ENCODE measurements around the gene TRIM63. TPM values are rescaled to one million over a fixed set of nuclear protein-coding genes. Genes with fewer than 3 reads are reported as not detected.

The TRIM63 gene
- total RNA-seq, 1 experiment from 2014 or later: not detected

DNA sequence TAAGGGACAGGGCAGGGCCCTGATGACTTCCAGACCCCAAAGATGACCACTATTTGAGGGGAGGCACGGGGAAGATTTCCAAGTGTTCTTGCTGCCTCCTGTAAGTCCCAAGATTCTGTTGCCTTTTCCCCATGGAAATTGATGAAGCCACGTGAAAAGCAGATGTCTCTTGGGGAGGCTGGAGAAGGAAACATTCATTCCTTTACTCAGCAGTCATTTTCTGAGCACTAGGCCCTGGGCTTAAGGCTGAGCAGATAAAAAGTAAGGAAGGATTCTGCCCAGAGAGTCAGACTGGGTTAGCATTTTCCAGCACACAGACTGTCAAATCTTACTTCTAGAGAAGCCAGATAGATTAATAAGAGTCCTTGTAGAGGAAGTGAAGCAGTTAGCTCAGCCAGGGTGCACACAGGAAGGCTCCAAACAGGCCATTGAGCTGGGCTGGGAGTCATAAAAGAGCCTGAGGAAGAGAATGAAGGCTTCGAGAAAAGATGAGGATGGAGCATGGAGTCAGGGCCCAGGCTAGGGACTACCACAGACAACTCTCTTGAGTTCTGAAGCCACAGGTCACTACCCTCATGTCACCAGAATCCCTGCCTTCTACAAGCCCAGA lies 35.7 kb downstream of the TRIM63 start:
- H3K79me2 ChIP-seq (ENCODE audit: low read length): no peaks in the 10 kb centered on the region
- no peak overlapping the region for H3K4me2 ChIP-seq (ENCODE audit: low read length)
- H3K9me3 ChIP-seq (ENCODE audit: low read length): no peaks in the 10 kb centered on the region
- H3K27me3 ChIP-seq (ENCODE audit: low read length): no peaks in the 10 kb centered on the region
- peaks cover 12% of the 10 kb centered on the region for H3K4me1 ChIP-seq (ENCODE audit: insufficient read depth, low read length)
- no peaks in the 10 kb centered on the region for H3K9me2 ChIP-seq (replicated peaks; ENCODE audit: low read length)
- no peak overlapping the region for H3K9ac ChIP-seq (ENCODE audit: low read length)
- H3F3A ChIP-seq (ENCODE audit: low read length, unreplicated experiment): no peaks in the 10 kb centered on the region
- ChIA-PET CTCF (no interaction called here), POLR2A (ENCODE audit: unreplicated experiment) (no interaction called here)
- H3K36me3 ChIP-seq (ENCODE audit: low read depth, low read length): no peaks in the 10 kb centered on the region
- H2AFZ ChIP-seq (ENCODE audit: low read length): no peak overlapping the region
- intact Hi-C loops (cut with micrococcal nuclease): no loop called here
- H3K27ac ChIP-seq (ENCODE audit: low read length): no peak overlapping the region
- DNase-seq (no peak), ATAC-seq (no peak)
- H3K4me3 ChIP-seq (ENCODE audit: low read length): no peak overlapping the region
- no peaks in the 10 kb centered on the region for H4K20me1 ChIP-seq (ENCODE audit: low read length)
- TF ChIP-seq, protein P1, sequence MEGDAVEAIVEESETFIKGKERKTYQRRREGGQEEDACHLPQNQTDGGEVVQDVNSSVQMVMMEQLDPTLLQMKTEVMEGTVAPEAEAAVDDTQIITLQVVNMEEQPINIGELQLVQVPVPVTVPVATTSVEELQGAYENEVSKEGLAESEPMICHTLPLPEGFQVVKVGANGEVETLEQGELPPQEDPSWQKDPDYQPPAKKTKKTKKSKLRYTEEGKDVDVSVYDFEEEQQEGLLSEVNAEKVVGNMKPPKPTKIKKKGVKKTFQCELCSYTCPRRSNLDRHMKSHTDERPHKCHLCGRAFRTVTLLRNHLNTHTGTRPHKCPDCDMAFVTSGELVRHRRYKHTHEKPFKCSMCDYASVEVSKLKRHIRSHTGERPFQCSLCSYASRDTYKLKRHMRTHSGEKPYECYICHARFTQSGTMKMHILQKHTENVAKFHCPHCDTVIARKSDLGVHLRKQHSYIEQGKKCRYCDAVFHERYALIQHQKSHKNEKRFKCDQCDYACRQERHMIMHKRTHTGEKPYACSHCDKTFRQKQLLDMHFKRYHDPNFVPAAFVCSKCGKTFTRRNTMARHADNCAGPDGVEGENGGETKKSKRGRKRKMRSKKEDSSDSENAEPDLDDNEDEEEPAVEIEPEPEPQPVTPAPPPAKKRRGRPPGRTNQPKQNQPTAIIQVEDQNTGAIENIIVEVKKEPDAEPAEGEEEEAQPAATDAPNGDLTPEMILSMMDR (conservative IDR thresholded peaks at IDR 0.05; ENCODE audit: low read depth, low read length): no peak
- TF ChIP-seq EZH2phosphoT487 (IDR thresholded peaks at IDR 0.05; ENCODE audit: borderline replicate concordance, low read length) (no peak), EZH2 (IDR thresholded peaks at IDR 0.05; ENCODE audit: low read length, unreplicated experiment) (no peak)
- no TSS peak for BruUV-seq (replicated peaks)

DNA sequence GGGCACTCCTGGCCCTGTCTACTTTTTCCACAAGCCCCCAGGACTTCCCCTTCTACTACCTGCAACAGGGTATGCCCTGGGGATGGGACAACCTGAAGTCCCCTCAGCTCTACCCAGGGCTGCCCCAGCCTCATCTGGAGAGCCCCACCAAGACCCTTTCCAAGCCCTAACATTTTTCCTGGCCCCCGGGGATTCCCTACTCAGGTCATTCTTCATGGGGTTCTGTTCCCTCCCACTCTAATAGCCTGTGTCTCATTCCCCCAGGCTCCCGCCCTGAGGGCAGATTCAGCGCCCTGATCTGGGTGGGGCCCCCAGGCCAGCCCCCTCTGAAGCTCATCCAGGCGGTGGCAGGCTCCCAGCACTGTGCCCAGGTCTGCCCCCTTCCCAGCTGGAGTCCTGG lies 36.2 kb downstream of the TRIM63 start:
- Histone ChIP-seq H3K27me3 (ENCODE audit: low read length) (no peaks in the 10 kb centered on the region), H3K27ac (ENCODE audit: low read length) (no peak overlapping the region), H3K4me3 (ENCODE audit: low read length) (no peak overlapping the region), H4K20me1 (ENCODE audit: low read length) (no peaks in the 10 kb centered on the region), H3K9ac (ENCODE audit: low read length) (no peak overlapping the region), H3K9me3 (ENCODE audit: low read length) (no peaks in the 10 kb centered on the region), H3K4me1 (ENCODE audit: insufficient read depth, low read length) (peaks cover 6% of the 10 kb centered on the region), H3K9me2 (replicated peaks; ENCODE audit: low read length) (no peaks in the 10 kb centered on the region), H3K4me2 (ENCODE audit: low read length) (no peak overlapping the region), H3K36me3 (ENCODE audit: low read depth, low read length) (no peaks in the 10 kb centered on the region), H3K79me2 (ENCODE audit: low read length) (no peaks in the 10 kb centered on the region), H3F3A (ENCODE audit: low read length, unreplicated experiment) (no peaks in the 10 kb centered on the region), H2AFZ (ENCODE audit: low read length) (no peak overlapping the region)
- ATAC-seq (no peak), DNase-seq (no peak)
- ChIA-PET POLR2A (ENCODE audit: unreplicated experiment) (no interaction called here), CTCF (interaction anchor here (0.6 kb wide), 1 partner anchor 9 kb away, joined by 4 read pairs; the partner anchor contains the start of gene EXTL1)
- BruUV-seq (replicated peaks): no TSS peak
- no peak for TF ChIP-seq EZH2 (IDR thresholded peaks at IDR 0.05; ENCODE audit: low read length, unreplicated experiment)
- TF ChIP-seq EZH2phosphoT487 (IDR thresholded peaks at IDR 0.05; ENCODE audit: borderline replicate concordance, low read length): no peak
- TF ChIP-seq, protein P1 (conservative IDR thresholded peaks at IDR 0.05; ENCODE audit: low read depth, low read length): no peak
- intact Hi-C loops (cut with micrococcal nuclease): no loop called here

DNA sequence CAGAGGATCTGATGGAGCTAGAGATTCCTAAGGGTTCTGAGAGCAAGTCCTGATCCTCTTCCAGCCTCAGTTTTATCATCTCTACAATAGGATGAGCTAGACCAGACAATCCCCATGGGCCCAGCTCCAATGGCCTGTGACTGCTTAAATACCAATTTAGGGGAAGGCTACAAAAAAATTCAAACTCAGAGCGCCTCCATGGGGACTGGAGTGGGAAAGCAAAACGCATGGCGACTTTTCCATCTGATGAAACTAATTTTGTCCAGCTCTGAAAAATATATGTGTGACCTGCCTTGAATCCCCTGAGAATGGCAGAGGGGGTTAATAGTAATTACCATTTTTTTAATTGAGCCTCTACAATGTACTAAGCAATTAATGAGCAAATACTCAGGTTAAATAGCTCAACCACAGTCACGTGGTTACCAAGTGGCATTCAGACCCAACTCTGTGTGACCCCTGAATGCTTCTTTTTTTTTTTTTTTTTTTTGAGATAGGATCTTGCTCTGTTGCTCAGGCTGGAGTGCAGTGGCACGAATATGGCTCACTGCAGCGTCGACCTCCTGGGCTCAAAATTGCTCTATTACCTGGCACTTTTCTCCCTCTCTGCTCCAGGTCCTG lies 37.5 kb downstream of the TRIM63 start:
- no peaks in the 10 kb centered on the region for H3F3A ChIP-seq (ENCODE audit: low read length, unreplicated experiment)
- H3K4me2 ChIP-seq (ENCODE audit: low read length): no peak overlapping the region
- 0 out of 2 replicates have a peak, but pooled peaks cover 5% of the 10 kb centered on the region for H3K4me1 ChIP-seq (ENCODE audit: insufficient read depth, low read length)
- ATAC-seq (no peak), DNase-seq (no peak)
- ChIA-PET POLR2A (ENCODE audit: unreplicated experiment) (no interaction called here), CTCF (interaction anchor here (0.5 to 0.8 kb wide), 3 partner anchors 84 to 193 kb away, joined by 3 to 4 read pairs (median 3); no protein-coding TSS in a partner anchor)
- TF ChIP-seq, protein P1 (conservative IDR thresholded peaks at IDR 0.05; ENCODE audit: low read depth, low read length): peak; percentile 37; the same call in 1 of the 2 replicates
- no peak for TF ChIP-seq EZH2phosphoT487 (IDR thresholded peaks at IDR 0.05; ENCODE audit: borderline replicate concordance, low read length)
- H3K27me3 ChIP-seq (ENCODE audit: low read length): no peaks in the 10 kb centered on the region
- no peaks in the 10 kb centered on the region for H3K36me3 ChIP-seq (ENCODE audit: low read depth, low read length)
- intact Hi-C loops (cut with micrococcal nuclease): no loop called here
- no peaks in the 10 kb centered on the region for H3K9me3 ChIP-seq (ENCODE audit: low read length)
- H4K20me1 ChIP-seq (ENCODE audit: low read length): no peaks in the 10 kb centered on the region
- no peak overlapping the region for H2AFZ ChIP-seq (ENCODE audit: low read length)
- no TSS peak for BruUV-seq (replicated peaks)
- no peak overlapping the region for H3K27ac ChIP-seq (ENCODE audit: low read length)
- H3K9me2 ChIP-seq (replicated peaks; ENCODE audit: low read length): no peaks in the 10 kb centered on the region
- H3K4me3 ChIP-seq (ENCODE audit: low read length): no peak overlapping the region
- no peak overlapping the region for H3K9ac ChIP-seq (ENCODE audit: low read length)
- H3K79me2 ChIP-seq (ENCODE audit: low read length): no peaks in the 10 kb centered on the region

Data from PC-3 (cell line).